Middle frontal gyrus (tissue), 1 donor: Measurements from ENCODE around the gene TFDP1.

Source experiments
- DNase-seq: peaks from one replicate; pipeline ENCODE4 v3.0.0-alpha.2; 2015; ENCODE audit warnings: low spot score; ENCODE audit errors: extremely low spot score

The TFDP1 gene

GRCh38 chr13:113661509-113661908, 77.0 kb downstream of the TFDP1 start:
- DNase-seq, result no peak

GRCh38 chr13:113663934-113664333, 79.4 kb downstream of the TFDP1 start:
- no peak for DNase-seq

GRCh38 chr13:113664751-113665596, 80.4 kb downstream of the TFDP1 start:
- DNase-seq, result no peak

- DNase-seq, result no peak
Observed at GRCh38 chr13:113665597-113666328, 81.2 kb downstream of the TFDP1 start.

- DNase-seq, result no peak
Observed at GRCh38 chr13:113666329-113666670, 81.7 kb downstream of the TFDP1 start.

- no peak for DNase-seq
Observed at GRCh38 chr13:113666951-113667701, 82.6 kb downstream of the TFDP1 start, which contains the start of gene GRK1. TSS of gene GRK1 (plus strand) at chr13:113667219. CDS start at chr13:113667387, 168 bp downstream.

- DNase-seq, result no peak
Observed at GRCh38 chr13:113667771-113668490, 83.4 kb downstream of the TFDP1 start.

GRCh38 chr13:113668491-113668971, 84.0 kb downstream of the TFDP1 start:
- no peak for DNase-seq

GRCh38 chr13:113669231-113669754, 84.7 kb downstream of the TFDP1 start:
- no peak for DNase-seq

GRCh38 chr13:113669755-113670341, 85.3 kb downstream of the TFDP1 start:
- no peak for DNase-seq

- DNase-seq, result no peak
Observed at GRCh38 chr13:113670541-113670940, 86.0 kb downstream of the TFDP1 start.

GRCh38 chr13:113671066-113672001, 86.8 kb downstream of the TFDP1 start:
- no peak for DNase-seq

GRCh38 chr13:113672002-113672651, 87.6 kb downstream of the TFDP1 start:
- DNase-seq, result no peak
